Spleen (tissue), 11 donors: ENCODE data around the gene GCK. TPM values are rescaled to one million over a fixed set of nuclear protein-coding genes. Genes with fewer than 3 reads are reported as not detected.

Source experiments
- DNase-seq: peaks from one replicate; pipeline ENCODE4 v3.0.0-alpha.2; 2020
- H3K27ac ChIP-seq, 8 donors: fragments of 200-600 bp; sonication (generic) in 7 of 8; 1 replicate in 4 of 8; 2 replicates in 4 of 8; pipeline versions ENCODE4 v1.5.0 to v1.8.0; 2016 to 2021; ENCODE audit warnings: inconsistent platforms in 4 of 8, mild to moderate bottlenecking in 4 of 8, moderate library complexity in 1 of 8
- H3K27me3 ChIP-seq, 7 donors: fragments of 200-600 bp; sonication (generic) in 6 of 7; replicated peaks in 1 of 7; 1 replicate in 4 of 7; 2 replicates in 3 of 7; pipeline versions ENCODE4 v1.5.0 to v1.8.0; 2016 to 2021; ENCODE audit warnings: inconsistent platforms in 3 of 7, mild to moderate bottlenecking in 1 of 7
- H3K36me3 ChIP-seq, 6 donors: fragments of 200-600 bp; sonication (generic) in 5 of 6; 1 replicate in 4 of 6; 2 replicates in 2 of 6; pipeline versions ENCODE4 v1.5.0 to v1.8.0; 2016 to 2021; ENCODE audit warnings: inconsistent platforms in 2 of 6
- H3K4me1 ChIP-seq, 6 donors: fragments of 200-600 bp; sonication (generic) in 5 of 6; 1 replicate in 3 of 6; 2 replicates in 3 of 6; pipeline versions ENCODE4 v1.5.0 to v1.8.0; 2016 to 2021; ENCODE audit warnings: inconsistent platforms in 3 of 6
- H3K4me3 ChIP-seq, 8 donors: fragments of 200-600 bp; sonication (generic) in 7 of 8; 1 replicate in 4 of 8; 2 replicates in 4 of 8; pipeline versions ENCODE4 v1.5.0 to v1.8.0; 2016 to 2021; ENCODE audit warnings: inconsistent platforms in 4 of 8, mild to moderate bottlenecking in 4 of 8, moderate library complexity in 2 of 8
- H3K9me3 ChIP-seq, 8 donors: fragments of 200-600 bp; sonication (generic) in 7 of 8; 1 replicate in 4 of 8; 2 replicates in 4 of 8; pipeline versions ENCODE4 v1.5.0 to v1.8.0; 2016 to 2021; ENCODE audit warnings: inconsistent platforms in 4 of 8
- POLR2A ChIP-seq, 3 donors: fragments of 450-650 bp; IDR thresholded peaks; one replicate each; pipeline ENCODE4 v1.5.1; 2017; ENCODE audit warnings: antibody characterized with exemption in 3 of 3, mild to moderate bottlenecking in 1 of 3
- POLR2AphosphoS5 ChIP-seq, 3 donors: sonication (generic); formaldehyde crosslinking; IDR thresholded peaks; one replicate each; pipeline ENCODE4 v1.5.1; 2017; ENCODE audit warnings: antibody characterized with exemption in 3 of 3
- WGBS, 5 donors: extraction: QIAGEN DNeasy Blood & Tissue Kit in 3 of 5; methylation state at CpG; one replicate each; pipeline versions ENCODE4 v1.1.5 to v1.1.7; 2013 to 2018; 5-methylcytosine and 5-hydroxymethylcytosine counted together
- intact Hi-C: fragments of 100-400 bp; cut with DNase I; formaldehyde crosslinking; loops from one replicate; pipeline ENCODE4 v1.15.0; 2023; ENCODE audit warnings: low total_unique reads
- polyA plus RNA-seq, 3 donors: library from polyadenylated mRNA; stranded (reverse); fragments of 200-250 nt; gene quantifications; one replicate each; pipeline ENCODE4 v1.2.1, GENCODE V29; 2013
- total RNA-seq, 7 donors: library from RNA; depleted of rRNA in 3 of 7; stranded (reverse); fragments of >200 nt in 3 of 7; fragmentation: NEBNext Ultra II Directional in 4 of 7; extraction: Animal tissue kit (Norgen Biotek cat#: 25700) in 4 of 7; gene quantifications; one replicate each; pipeline versions ENCODE4 v1.1.0 to v1.2.1, GENCODE V29; 2016 to 2021
- TF ChIP-seq, protein P1 (sequence below), 11 experiments: fragments of 200-600 bp in 7 of 11; fragments of 450-650 bp in 4 of 11; sonication (generic) in 4 of 11; IDR thresholded peaks in 8 of 11; conservative IDR thresholded peaks in 3 of 11; 1 replicate in 7 of 11; 2 replicates in 4 of 11; pipeline versions ENCODE4 v1.4.0 to v1.8.0; 2016 to 2021; ENCODE audit warnings: antibody characterized with exemption in 11 of 11, inconsistent platforms in 4 of 11, mild to moderate bottlenecking in 1 of 11
- donor health status: healthy with polysubstance abuse.
- donor health status: DM: no; HTN: no; CAD: no; lungs with moderate emphysema.
- donor health status: DM: no; HTN: no; CAD: no.
- donor health status: Bipolar disorder and iron deficiency.
- donor health status: healthy.
- donor health status: DM: no; HTN: no; CAD: no.
- donor health status: DM: yes; HTN: yes; CAD: no.

GCK gene
- total and polyA plus RNA-seq, 10 donors = 0.29 to 1.7 (median 0.55) TPM; not detected in 3

DNA sequence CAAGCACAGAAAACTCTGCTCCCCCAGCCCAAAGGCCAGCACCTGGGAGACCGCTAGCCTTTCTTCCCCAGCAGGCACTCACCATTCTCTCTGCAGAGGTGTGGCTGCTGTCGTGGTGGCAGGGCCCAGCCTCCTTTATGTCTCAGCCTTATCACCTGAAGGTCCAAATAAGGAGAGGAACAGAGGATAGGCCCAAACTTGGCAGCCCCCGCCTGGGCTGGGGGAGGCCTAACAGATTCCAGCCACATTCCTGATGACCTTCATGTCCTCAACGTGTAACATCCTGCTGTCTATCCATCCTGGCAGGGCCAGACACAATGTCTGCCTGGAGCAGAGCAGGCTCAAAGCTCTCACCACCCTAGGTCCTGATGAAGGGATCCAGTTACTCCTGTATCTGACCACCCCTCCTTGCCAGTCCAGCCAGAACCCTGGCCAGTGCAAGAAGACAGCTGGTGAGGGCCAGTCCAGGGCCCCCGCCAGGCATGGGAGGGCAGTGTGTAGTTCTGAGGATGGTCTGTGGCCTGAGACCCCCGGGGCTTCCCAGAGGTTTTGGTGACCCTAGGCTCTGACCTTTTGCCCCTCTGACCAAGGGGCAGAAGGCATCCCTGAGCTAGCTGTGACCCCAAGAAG, 47.9 kb downstream of the GCK start, which contains the start of gene MYL7:
Gene MYL7, minus strand, starts transcription at position 112 of the 630 bp plus-strand sequence. Its CDS starts 27 bp downstream, at position 85.
- intact Hi-C loops = no loop called here
- 65 to 87% (median 81%) methylated on average over 5 to 6 of the region's 6 CpGs for WGBS, 5 donors
- TF ChIP-seq POLR2AphosphoS5 (IDR thresholded peaks at IDR 0.05) = no peak
- Histone ChIP-seq H3K9me3 (no peaks in the 10 kb centered on the region), H3K27ac (no peak within 1 kb of the TSS), H3K27me3 (peaks cover 0 to 22% (median 7%) of the 10 kb centered on the region in 7 donors), H3K4me1 (peaks cover 5 to 15% (median 12%) of the 10 kb centered on the region in 6 donors), H3K4me3 (no peak within 1 kb of the TSS), H3K36me3 (no peaks in the 10 kb centered on the region)
- peak; percentile 63 for DNase-seq

DNA sequence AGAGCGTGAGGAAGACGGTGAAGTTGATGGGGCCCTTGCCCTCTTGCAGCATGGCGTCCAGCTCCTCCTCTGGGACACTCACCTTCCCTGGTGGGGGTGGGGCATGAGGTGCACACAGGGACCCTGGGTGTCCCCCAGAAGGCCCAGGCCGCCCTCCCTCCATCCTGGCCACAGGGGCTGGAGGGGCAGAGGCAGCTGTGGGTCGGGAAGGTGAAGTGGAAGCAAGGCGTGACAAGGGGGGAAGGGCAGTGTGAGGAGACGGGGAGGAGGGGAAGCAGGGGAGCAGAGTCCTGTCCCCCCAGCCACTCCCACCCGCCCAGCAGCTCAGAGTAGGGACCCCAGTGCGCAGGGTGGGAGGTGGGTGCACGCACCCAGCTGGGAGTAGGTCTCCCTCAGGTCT, 48.9 kb downstream of the GCK start:
- H3K27ac ChIP-seq = no peak overlapping the region
- peak; percentile 59 for DNase-seq
- H3K4me3 ChIP-seq = no peak overlapping the region
- no peaks in the 10 kb centered on the region for H3K9me3 ChIP-seq
- H3K27me3 ChIP-seq = peaks cover 0 to 12% (median 2%) of the 10 kb centered on the region in 7 donors
- H3K36me3 ChIP-seq = no peaks in the 10 kb centered on the region
- TF ChIP-seq POLR2A (IDR thresholded peaks at IDR 0.05) (no peak), POLR2AphosphoS5 (IDR thresholded peaks at IDR 0.05) (no peak)
- TF ChIP-seq, protein P1, sequence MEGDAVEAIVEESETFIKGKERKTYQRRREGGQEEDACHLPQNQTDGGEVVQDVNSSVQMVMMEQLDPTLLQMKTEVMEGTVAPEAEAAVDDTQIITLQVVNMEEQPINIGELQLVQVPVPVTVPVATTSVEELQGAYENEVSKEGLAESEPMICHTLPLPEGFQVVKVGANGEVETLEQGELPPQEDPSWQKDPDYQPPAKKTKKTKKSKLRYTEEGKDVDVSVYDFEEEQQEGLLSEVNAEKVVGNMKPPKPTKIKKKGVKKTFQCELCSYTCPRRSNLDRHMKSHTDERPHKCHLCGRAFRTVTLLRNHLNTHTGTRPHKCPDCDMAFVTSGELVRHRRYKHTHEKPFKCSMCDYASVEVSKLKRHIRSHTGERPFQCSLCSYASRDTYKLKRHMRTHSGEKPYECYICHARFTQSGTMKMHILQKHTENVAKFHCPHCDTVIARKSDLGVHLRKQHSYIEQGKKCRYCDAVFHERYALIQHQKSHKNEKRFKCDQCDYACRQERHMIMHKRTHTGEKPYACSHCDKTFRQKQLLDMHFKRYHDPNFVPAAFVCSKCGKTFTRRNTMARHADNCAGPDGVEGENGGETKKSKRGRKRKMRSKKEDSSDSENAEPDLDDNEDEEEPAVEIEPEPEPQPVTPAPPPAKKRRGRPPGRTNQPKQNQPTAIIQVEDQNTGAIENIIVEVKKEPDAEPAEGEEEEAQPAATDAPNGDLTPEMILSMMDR (IDR thresholded peaks at IDR 0.05 in 8 of 11, conservative IDR thresholded peaks at IDR 0.05 in 3 of 11) = no peak
- WGBS, 5 donors = 77 to 93% (median 82%) methylated on average over 8 to 10 of the region's 10 CpGs
- intact Hi-C loops = no loop called here
- H3K4me1 ChIP-seq = peaks cover 1 to 6% (median 4%) of the 10 kb centered on the region in 6 donors

DNA sequence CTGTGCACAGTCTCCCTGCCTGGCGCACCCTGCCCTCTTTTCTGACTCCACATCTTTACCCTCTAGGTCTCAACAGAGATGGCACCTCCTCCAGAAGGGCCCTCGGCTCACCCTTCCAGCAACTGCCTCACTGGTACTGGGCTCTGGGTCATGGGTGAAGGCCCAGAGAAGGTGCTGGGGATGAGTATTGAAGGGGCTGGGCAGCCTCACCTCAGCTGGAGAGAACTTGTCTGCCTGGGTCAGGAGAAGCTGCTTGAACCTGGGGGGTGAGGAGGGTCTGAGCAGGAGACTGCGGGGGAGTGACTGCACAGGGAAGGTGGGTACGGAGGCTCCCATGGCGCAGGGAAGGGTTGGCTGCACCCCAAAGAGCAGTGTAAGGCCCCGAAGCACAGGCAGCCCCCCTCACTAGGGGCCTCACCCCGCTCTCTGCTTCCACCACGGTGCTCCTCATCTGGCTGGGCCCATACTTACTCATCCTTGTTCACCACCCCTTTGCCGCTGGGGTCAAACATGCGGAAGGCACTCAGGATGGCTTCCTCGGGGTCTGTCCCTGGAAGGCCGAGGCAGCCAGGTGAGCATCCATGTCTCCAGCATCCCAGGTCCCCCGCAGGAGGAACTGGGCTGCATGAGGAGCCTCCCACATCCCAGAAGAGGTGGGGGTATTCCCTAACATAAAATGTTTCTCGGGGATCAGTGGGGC, 49.8 kb downstream of the GCK start:
- H3K36me3 ChIP-seq = no peaks in the 10 kb centered on the region
- H3K4me3 ChIP-seq = no peak overlapping the region
- 85 to 94% (median 92%) methylated on average over 10 to 14 of the region's 14 CpGs for WGBS, 5 donors
- peaks cover 0 to 3% (median 0%) of the 10 kb centered on the region in 7 donors for H3K27me3 ChIP-seq
- H3K9me3 ChIP-seq = no peaks in the 10 kb centered on the region
- DNase-seq = peak; percentile 60
- intact Hi-C loops = no loop called here
- no peak overlapping the region for H3K27ac ChIP-seq
- H3K4me1 ChIP-seq = no peaks in the 10 kb centered on the region
- TF ChIP-seq, protein P1 (IDR thresholded peaks at IDR 0.05 in 8 of 11, conservative IDR thresholded peaks at IDR 0.05 in 3 of 11) = no peak
- TF ChIP-seq POLR2A (IDR thresholded peaks at IDR 0.05) (no peak), POLR2AphosphoS5 (IDR thresholded peaks at IDR 0.05) (no peak)

DNA sequence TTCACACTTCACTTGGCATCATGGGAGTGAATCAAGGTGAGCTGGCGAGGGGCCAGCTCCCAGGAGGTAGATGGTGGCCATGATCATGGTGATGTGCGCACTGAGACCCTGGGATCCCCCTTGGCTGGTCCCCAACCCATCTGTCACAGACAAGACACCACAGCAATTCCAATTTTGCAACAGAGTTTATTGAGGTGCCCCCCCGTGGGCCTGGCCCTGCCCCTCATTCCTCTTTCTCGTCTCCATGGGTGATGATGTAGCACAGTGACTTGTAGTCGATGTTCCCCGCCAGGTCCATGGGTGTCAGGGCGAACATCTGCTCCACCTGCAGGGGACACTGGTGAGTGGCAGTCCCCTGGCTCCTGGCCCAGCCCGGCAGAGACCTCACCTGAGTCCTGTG, 50.5 kb downstream of the GCK start:
- no peaks in the 10 kb centered on the region for H3K27me3 ChIP-seq
- H3K27ac ChIP-seq = no peak overlapping the region
- intact Hi-C loops = no loop called here
- H3K9me3 ChIP-seq = no peaks in the 10 kb centered on the region
- TF ChIP-seq, protein P1 (IDR thresholded peaks at IDR 0.05 in 8 of 11, conservative IDR thresholded peaks at IDR 0.05 in 3 of 11) = no peak
- no peak for TF ChIP-seq POLR2AphosphoS5 (IDR thresholded peaks at IDR 0.05)
- no peak for TF ChIP-seq POLR2A (IDR thresholded peaks at IDR 0.05)
- DNase-seq = peak; percentile 51
- no peaks in the 10 kb centered on the region for H3K36me3 ChIP-seq
- no peaks in the 10 kb centered on the region for H3K4me1 ChIP-seq
- H3K4me3 ChIP-seq = no peak overlapping the region
- WGBS, 5 donors = 75 to 89% (median 81%) methylated on average over 5 to 8 of the region's 8 CpGs
